Measurements from ENCODE around the gene TCERG1L.

Gene TCERG1L

GRCh38 chr10:131213741-131214505 lies 97.6 kb downstream of the TCERG1L start:
- CTCF ChIA-PET: no interaction called here
- no peak for TF ChIP-seq CTCF (IDR thresholded peaks at IDR 0.05; ENCODE audit: control extremely low read depth, extremely low read depth, low read depth, missing control alignments)
- no peak for DNase-seq (ENCODE audit: extremely low spot score)
- POLR2A ChIA-PET: no interaction called here

- TF ChIP-seq CTCF (IDR thresholded peaks at IDR 0.05; ENCODE audit: control extremely low read depth, extremely low read depth, low read depth, missing control alignments): no peak
- CTCF ChIA-PET: no interaction called here
- POLR2A ChIA-PET: no interaction called here
- DNase-seq (ENCODE audit: extremely low spot score): no peak
Measured at GRCh38 chr10:131212763-131213325, 98.7 kb downstream of the TCERG1L start.

GRCh38 chr10:131211965-131212619 lies 99.4 kb downstream of the TCERG1L start:
- ChIA-PET POLR2A (no interaction called here), CTCF (no interaction called here)
- no peak for TF ChIP-seq CTCF (IDR thresholded peaks at IDR 0.05; ENCODE audit: control extremely low read depth, extremely low read depth, low read depth, missing control alignments)
- no peak for DNase-seq (ENCODE audit: extremely low spot score)

GRCh38 chr10:131211559-131211958 lies 100.0 kb downstream of the TCERG1L start:
- CTCF ChIA-PET: no interaction called here
- POLR2A ChIA-PET: no interaction called here
- no peak for DNase-seq (ENCODE audit: extremely low spot score)
- TF ChIP-seq CTCF (IDR thresholded peaks at IDR 0.05; ENCODE audit: control extremely low read depth, extremely low read depth, low read depth, missing control alignments): no peak

GRCh38 chr10:131211146-131211545 lies 100.4 kb downstream of the TCERG1L start:
- ChIA-PET CTCF (no interaction called here), POLR2A (no interaction called here)
- no peak for TF ChIP-seq CTCF (IDR thresholded peaks at IDR 0.05; ENCODE audit: control extremely low read depth, extremely low read depth, low read depth, missing control alignments)
- DNase-seq (ENCODE audit: extremely low spot score): no peak

GRCh38 chr10:131210181-131210580 lies 101.3 kb downstream of the TCERG1L start:
- POLR2A ChIA-PET: no interaction called here
- TF ChIP-seq CTCF (IDR thresholded peaks at IDR 0.05; ENCODE audit: control extremely low read depth, extremely low read depth, low read depth, missing control alignments): no peak
- no peak for DNase-seq (ENCODE audit: extremely low spot score)
- CTCF ChIA-PET: no interaction called here
